Suprapubic skin (tissue), 4 donors: ENCODE results near the gene GPI.

Experiments
- EP300 ChIP-seq: sonication (generic); formaldehyde crosslinking; IDR thresholded peaks from one replicate; pipeline ENCODE4 v1.6.1; 2017; ENCODE audit warnings: antibody characterized with exemption
- POLR2A ChIP-seq, 2 donors: fragments of 450-650 bp; IDR thresholded peaks; one replicate each; pipeline ENCODE4 v1.6.1; 2017; ENCODE audit warnings: antibody characterized with exemption in 2 of 2, mild to moderate bottlenecking in 2 of 2, moderate library complexity in 2 of 2
- POLR2AphosphoS5 ChIP-seq, 3 donors: sonication (generic); formaldehyde crosslinking; IDR thresholded peaks; one replicate each; pipeline ENCODE4 v1.6.1; 2017; ENCODE audit warnings: antibody characterized with exemption in 3 of 3
- TF ChIP-seq, protein P1 (sequence below), 2 donors: fragments of 200-600 bp in 1 of 2; fragments of 450-650 bp in 1 of 2; sonication (generic) in 1 of 2; IDR thresholded peaks; one replicate each; pipeline ENCODE4 v1.5.1; 2016 to 2019; ENCODE audit warnings: antibody characterized with exemption in 2 of 2, mild to moderate bottlenecking in 1 of 2, moderate library complexity in 1 of 2

DNA sequence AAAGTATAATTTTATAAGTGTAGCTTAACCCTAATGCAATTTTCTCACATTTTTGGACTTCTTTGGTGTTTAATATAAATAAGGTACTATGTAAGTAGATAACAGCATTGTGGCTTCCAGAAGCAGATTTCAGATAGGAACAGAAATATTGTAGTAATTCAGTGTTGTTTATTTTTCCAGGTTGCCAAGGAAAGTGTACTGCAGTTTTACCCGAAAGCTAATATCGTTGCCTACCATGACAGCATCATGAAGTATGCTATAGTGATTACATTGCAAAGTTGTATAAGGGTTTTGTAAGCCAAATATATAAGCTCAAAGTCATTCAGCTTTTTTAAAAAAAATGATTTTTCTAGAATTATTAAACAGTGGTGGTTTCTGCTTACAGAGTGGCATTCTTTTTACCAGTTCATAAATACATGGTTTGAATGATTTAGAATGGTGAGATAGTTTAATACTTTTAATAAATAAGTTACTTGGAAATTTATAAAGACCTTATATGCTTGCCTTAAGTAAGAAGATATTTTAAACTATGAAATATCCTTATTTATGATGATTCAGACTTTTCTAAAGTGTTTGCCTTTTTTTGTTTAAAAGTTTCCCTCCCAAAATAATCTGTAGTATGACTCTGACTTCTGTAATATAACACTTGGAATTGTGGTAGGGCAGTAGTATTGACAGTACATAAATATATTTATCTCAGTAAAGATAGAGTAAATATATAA lies 66.8 kb downstream of the GPI start:
- TF ChIP-seq, protein P1, sequence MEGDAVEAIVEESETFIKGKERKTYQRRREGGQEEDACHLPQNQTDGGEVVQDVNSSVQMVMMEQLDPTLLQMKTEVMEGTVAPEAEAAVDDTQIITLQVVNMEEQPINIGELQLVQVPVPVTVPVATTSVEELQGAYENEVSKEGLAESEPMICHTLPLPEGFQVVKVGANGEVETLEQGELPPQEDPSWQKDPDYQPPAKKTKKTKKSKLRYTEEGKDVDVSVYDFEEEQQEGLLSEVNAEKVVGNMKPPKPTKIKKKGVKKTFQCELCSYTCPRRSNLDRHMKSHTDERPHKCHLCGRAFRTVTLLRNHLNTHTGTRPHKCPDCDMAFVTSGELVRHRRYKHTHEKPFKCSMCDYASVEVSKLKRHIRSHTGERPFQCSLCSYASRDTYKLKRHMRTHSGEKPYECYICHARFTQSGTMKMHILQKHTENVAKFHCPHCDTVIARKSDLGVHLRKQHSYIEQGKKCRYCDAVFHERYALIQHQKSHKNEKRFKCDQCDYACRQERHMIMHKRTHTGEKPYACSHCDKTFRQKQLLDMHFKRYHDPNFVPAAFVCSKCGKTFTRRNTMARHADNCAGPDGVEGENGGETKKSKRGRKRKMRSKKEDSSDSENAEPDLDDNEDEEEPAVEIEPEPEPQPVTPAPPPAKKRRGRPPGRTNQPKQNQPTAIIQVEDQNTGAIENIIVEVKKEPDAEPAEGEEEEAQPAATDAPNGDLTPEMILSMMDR (IDR thresholded peaks at IDR 0.05) = no peak
- TF ChIP-seq POLR2A (IDR thresholded peaks at IDR 0.05) (no peak), EP300 (no peak), POLR2AphosphoS5 (IDR thresholded peaks at IDR 0.05) (no peak)
